B cell (primary cell): ENCODE measurements around the gene ABHD3.

Source experiments
- CTCF ChIP-seq: fragments of 200-600 bp; IDR thresholded peaks from one replicate; pipeline ENCODE4 v1.8.0; 2022; ENCODE audit warnings: antibody characterized with exemption, mild to moderate bottlenecking
- EZH2 ChIP-seq: IDR thresholded peaks from 2 replicates; pipeline ENCODE4 v1.6.1; 2012; ENCODE audit warnings: borderline replicate concordance, low read depth, mild to moderate bottlenecking, moderate library complexity, low read length; ENCODE audit not compliant: insufficient read depth, poor library complexity, severe bottlenecking

- TF ChIP-seq CTCF, result no peak
- no peak for TF ChIP-seq EZH2
These were observed 36.7 kb upstream of the ABHD3 start for GRCh38 chr18:21741312-21741561.
